Measurements from ENCODE around the gene GAS2L1.
A peak's percentile ranks its signal among the peaks of the same experiment; 100 is the strongest.

GAS2L1 gene

GRCh38 chr22:29306175-29306834 is at the start of gene GAS2L1:
TSS of gene GAS2L1 (plus strand) at chr22:29306650. CDS start at chr22:29308106, 1,456 bp downstream.
- H3K27me3 ChIP-seq (ENCODE audit: control insufficient read depth in 5 of 5, insufficient read depth in 4 of 5, low read length in 5 of 5): peaks cover 0 to 3% (median 0%) of the 10 kb centered on the region in 5 donors
- H3K36me3 ChIP-seq (ENCODE audit: control insufficient read depth in 5 of 5, insufficient read depth in 5 of 5, low read length in 5 of 5): peaks cover 0 to 4% (median under 1%) of the 10 kb centered on the region in 5 donors
- peaks cover 16 to 66% (median 60%) of the 10 kb centered on the region in 5 donors for H3K4me1 ChIP-seq (ENCODE audit: control insufficient read depth in 5 of 5, insufficient read depth in 5 of 5, low read length in 5 of 5)
- peak within 1 kb of the TSS; percentile 67 for H3K27ac ChIP-seq (ENCODE audit: low read depth, low read length)
- no peaks in the 10 kb centered on the region for H3K9me3 ChIP-seq (ENCODE audit: control insufficient read depth in 5 of 5, low read length in 5 of 5)
- peak within 1 kb of the TSS; percentile 84 to 89 (median 86) for H3K4me3 ChIP-seq (ENCODE audit: low read depth in 1 of 5, low read length in 5 of 5)
- H3K9ac ChIP-seq (ENCODE audit: low read length in 5 of 5): peak within 1 kb of the TSS in 4 of 5 donors; percentile 66 to 85 (median 76)

DNA sequence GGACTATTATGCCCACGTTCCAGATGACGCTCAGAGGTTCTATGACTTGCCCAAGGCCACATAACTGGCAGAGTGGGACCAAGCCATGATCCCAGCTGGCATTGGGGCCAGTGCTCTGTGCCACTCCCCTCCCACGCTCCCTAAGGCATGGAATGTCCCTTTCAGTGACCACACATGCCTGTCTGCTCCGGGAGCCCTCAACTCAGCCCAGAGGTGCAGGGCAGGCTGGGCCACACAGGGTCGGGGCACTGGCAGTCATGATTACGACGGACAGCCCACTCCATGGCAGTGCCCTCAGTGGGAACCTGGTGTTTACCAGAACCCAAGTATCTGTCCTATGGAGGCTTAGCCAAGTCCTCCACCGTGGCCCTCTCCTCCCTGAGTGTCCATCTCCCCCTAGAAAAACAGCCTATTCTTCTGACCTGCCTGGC is 48.7 kb upstream of the GAS2L1 start:
- Histone ChIP-seq H3K9ac (ENCODE audit: low read length in 5 of 5) (no peak overlapping the region), H3K27me3 (ENCODE audit: control insufficient read depth in 5 of 5, insufficient read depth in 4 of 5, low read length in 5 of 5) (no peaks in the 10 kb centered on the region), H3K9me3 (ENCODE audit: control insufficient read depth in 5 of 5, low read length in 5 of 5) (no peaks in the 10 kb centered on the region), H3K4me1 (ENCODE audit: control insufficient read depth in 5 of 5, insufficient read depth in 5 of 5, low read length in 5 of 5) (no peaks in the 10 kb centered on the region), H3K27ac (ENCODE audit: low read depth, low read length) (no peak overlapping the region), H3K36me3 (ENCODE audit: control insufficient read depth in 5 of 5, insufficient read depth in 5 of 5, low read length in 5 of 5) (peaks cover 0 to 17% (median 12%) of the 10 kb centered on the region in 5 donors), H3K4me3 (ENCODE audit: low read depth in 1 of 5, low read length in 5 of 5) (no peak overlapping the region)

GRCh38 chr22:29258407-29259252 is 47.8 kb upstream of the GAS2L1 start:
- H3K36me3 ChIP-seq (ENCODE audit: control insufficient read depth in 5 of 5, insufficient read depth in 5 of 5, low read length in 5 of 5): peaks cover 0 to 20% (median 14%) of the 10 kb centered on the region in 5 donors
- no peaks in the 10 kb centered on the region for H3K9me3 ChIP-seq (ENCODE audit: control insufficient read depth in 5 of 5, low read length in 5 of 5)
- H3K27ac ChIP-seq (ENCODE audit: low read depth, low read length): no peak overlapping the region
- no peaks in the 10 kb centered on the region for H3K4me1 ChIP-seq (ENCODE audit: control insufficient read depth in 5 of 5, insufficient read depth in 5 of 5, low read length in 5 of 5)
- H3K27me3 ChIP-seq (ENCODE audit: control insufficient read depth in 5 of 5, insufficient read depth in 4 of 5, low read length in 5 of 5): no peaks in the 10 kb centered on the region
- no peak overlapping the region for H3K9ac ChIP-seq (ENCODE audit: low read length in 5 of 5)
- no peak overlapping the region for H3K4me3 ChIP-seq (ENCODE audit: low read depth in 1 of 5, low read length in 5 of 5)

- H3K36me3 ChIP-seq (ENCODE audit: control insufficient read depth in 5 of 5, insufficient read depth in 5 of 5, low read length in 5 of 5): peaks cover 0 to 27% (median 21%) of the 10 kb centered on the region in 5 donors
- H3K27me3 ChIP-seq (ENCODE audit: control insufficient read depth in 5 of 5, insufficient read depth in 4 of 5, low read length in 5 of 5): no peaks in the 10 kb centered on the region
- H3K9ac ChIP-seq (ENCODE audit: low read length in 5 of 5): no peak overlapping the region
- no peak overlapping the region for H3K27ac ChIP-seq (ENCODE audit: low read depth, low read length)
- no peak overlapping the region for H3K4me3 ChIP-seq (ENCODE audit: low read depth in 1 of 5, low read length in 5 of 5)
- no peaks in the 10 kb centered on the region for H3K4me1 ChIP-seq (ENCODE audit: control insufficient read depth in 5 of 5, insufficient read depth in 5 of 5, low read length in 5 of 5)
- H3K9me3 ChIP-seq (ENCODE audit: control insufficient read depth in 5 of 5, low read length in 5 of 5): no peaks in the 10 kb centered on the region
Measured at GRCh38 chr22:29259253-29259899, 47.1 kb upstream of the GAS2L1 start.

DNA sequence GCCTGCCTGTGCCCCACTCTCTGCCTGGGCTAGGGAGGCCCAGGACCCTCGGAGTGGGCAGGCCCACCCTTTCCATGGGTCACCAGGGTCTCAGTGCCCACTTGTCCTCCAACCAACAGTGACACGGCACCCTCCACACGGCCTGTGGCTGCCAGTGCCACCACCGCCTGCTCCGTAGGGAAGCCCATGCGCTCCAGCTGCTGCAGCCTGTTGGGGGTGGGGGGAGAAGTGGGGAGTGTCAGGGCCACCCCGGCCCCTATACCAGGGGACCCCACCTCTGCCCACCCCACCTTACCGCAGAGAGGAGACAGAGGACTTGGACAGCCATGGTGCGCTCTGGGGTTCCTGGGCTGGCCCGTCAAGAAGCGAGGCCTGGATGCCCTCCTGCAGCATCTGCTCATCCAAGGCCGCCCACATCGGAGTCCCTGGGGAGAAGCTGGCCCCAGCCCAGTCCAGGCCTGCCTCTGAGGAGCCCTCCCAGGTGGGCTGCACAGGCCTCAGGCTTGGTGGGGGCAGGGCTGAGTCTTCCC is 46.4 kb upstream of the GAS2L1 start:
- Histone ChIP-seq H3K27ac (ENCODE audit: low read depth, low read length) (no peak overlapping the region), H3K4me1 (ENCODE audit: control insufficient read depth in 5 of 5, insufficient read depth in 5 of 5, low read length in 5 of 5) (no peaks in the 10 kb centered on the region), H3K27me3 (ENCODE audit: control insufficient read depth in 5 of 5, insufficient read depth in 4 of 5, low read length in 5 of 5) (no peaks in the 10 kb centered on the region), H3K9ac (ENCODE audit: low read length in 5 of 5) (no peak overlapping the region), H3K9me3 (ENCODE audit: control insufficient read depth in 5 of 5, low read length in 5 of 5) (no peaks in the 10 kb centered on the region), H3K36me3 (ENCODE audit: control insufficient read depth in 5 of 5, insufficient read depth in 5 of 5, low read length in 5 of 5) (peaks cover 0 to 32% (median 23%) of the 10 kb centered on the region in 5 donors), H3K4me3 (ENCODE audit: low read depth in 1 of 5, low read length in 5 of 5) (no peak overlapping the region)

- no peak overlapping the region for H3K27ac ChIP-seq (ENCODE audit: low read depth, low read length)
Measured at GRCh38 chr22:29260601-29261315, 45.7 kb upstream of the GAS2L1 start.

DNA sequence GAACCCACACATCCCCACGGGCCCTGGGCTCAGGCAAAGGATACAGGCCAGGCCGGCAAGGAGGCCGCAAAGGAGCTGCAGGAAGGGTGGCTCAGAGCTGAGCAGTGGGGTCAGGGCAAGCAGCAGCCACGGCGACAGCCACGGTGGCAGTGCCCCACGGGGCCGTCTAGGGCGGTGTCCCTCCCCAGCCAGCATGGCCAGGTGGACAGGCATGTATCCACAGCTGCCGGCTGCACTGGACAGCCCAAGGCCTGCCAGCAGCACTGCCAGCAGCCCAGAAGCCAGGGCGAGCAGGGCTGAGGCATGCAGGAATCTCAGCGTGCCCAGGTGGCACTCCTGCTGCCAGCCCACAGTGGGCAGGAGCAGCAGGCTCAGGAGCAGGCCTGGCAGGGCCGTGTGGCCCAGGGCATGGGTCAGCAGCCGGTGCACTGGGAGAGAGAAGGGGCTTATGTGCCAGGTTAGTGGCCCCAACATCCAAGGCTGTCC is 42.6 kb upstream of the GAS2L1 start:
- Histone ChIP-seq H3K9ac (ENCODE audit: low read length in 5 of 5) (no peak overlapping the region), H3K9me3 (ENCODE audit: control insufficient read depth in 5 of 5, low read length in 5 of 5) (no peaks in the 10 kb centered on the region), H3K4me3 (ENCODE audit: low read depth in 1 of 5, low read length in 5 of 5) (no peak overlapping the region), H3K4me1 (ENCODE audit: control insufficient read depth in 5 of 5, insufficient read depth in 5 of 5, low read length in 5 of 5) (peaks cover 5 to 21% (median 17%) of the 10 kb centered on the region in 5 donors), H3K36me3 (ENCODE audit: control insufficient read depth in 5 of 5, insufficient read depth in 5 of 5, low read length in 5 of 5) (peaks cover 0 to 41% (median 30%) of the 10 kb centered on the region in 5 donors), H3K27me3 (ENCODE audit: control insufficient read depth in 5 of 5, insufficient read depth in 4 of 5, low read length in 5 of 5) (no peaks in the 10 kb centered on the region), H3K27ac (ENCODE audit: low read depth, low read length) (no peak overlapping the region)

More at GRCh38 chr22:29260601-29261315, 45.7 kb upstream of the GAS2L1 start:
- Histone ChIP-seq H3K9ac (ENCODE audit: low read length in 5 of 5) (no peak overlapping the region), H3K4me3 (ENCODE audit: low read depth in 1 of 5, low read length in 5 of 5) (no peak overlapping the region), H3K27me3 (ENCODE audit: control insufficient read depth in 5 of 5, insufficient read depth in 4 of 5, low read length in 5 of 5) (no peaks in the 10 kb centered on the region), H3K9me3 (ENCODE audit: control insufficient read depth in 5 of 5, low read length in 5 of 5) (no peaks in the 10 kb centered on the region), H3K4me1 (ENCODE audit: control insufficient read depth in 5 of 5, insufficient read depth in 5 of 5, low read length in 5 of 5) (peaks cover 0 to 2% (median 0%) of the 10 kb centered on the region in 5 donors), H3K36me3 (ENCODE audit: control insufficient read depth in 5 of 5, insufficient read depth in 5 of 5, low read length in 5 of 5) (peaks cover 0 to 38% (median 29%) of the 10 kb centered on the region in 5 donors)

- H3K4me1 ChIP-seq (ENCODE audit: control insufficient read depth in 5 of 5, insufficient read depth in 5 of 5, low read length in 5 of 5): peaks cover 13 to 36% (median 31%) of the 10 kb centered on the region in 5 donors
- H3K9me3 ChIP-seq (ENCODE audit: control insufficient read depth in 5 of 5, low read length in 5 of 5): no peaks in the 10 kb centered on the region
- peaks cover 0 to 28% (median 19%) of the 10 kb centered on the region in 5 donors for H3K36me3 ChIP-seq (ENCODE audit: control insufficient read depth in 5 of 5, insufficient read depth in 5 of 5, low read length in 5 of 5)
- no peak overlapping the region for H3K4me3 ChIP-seq (ENCODE audit: low read depth in 1 of 5, low read length in 5 of 5)
- H3K9ac ChIP-seq (ENCODE audit: low read length in 5 of 5): peak overlapping the region in 1 of 5 donors; percentile 34
- H3K27ac ChIP-seq (ENCODE audit: low read depth, low read length): no peak overlapping the region
- no peaks in the 10 kb centered on the region for H3K27me3 ChIP-seq (ENCODE audit: control insufficient read depth in 5 of 5, insufficient read depth in 4 of 5, low read length in 5 of 5)
Measured at GRCh38 chr22:29265305-29265704, 41.1 kb upstream of the GAS2L1 start.

- Histone ChIP-seq H3K4me1 (ENCODE audit: control insufficient read depth in 5 of 5, insufficient read depth in 5 of 5, low read length in 5 of 5) (peaks cover 15 to 42% (median 38%) of the 10 kb centered on the region in 5 donors), H3K9ac (ENCODE audit: low read length in 5 of 5) (peak overlapping the region in 2 of 5 donors; percentile 29 to 34), H3K27me3 (ENCODE audit: control insufficient read depth in 5 of 5, insufficient read depth in 4 of 5, low read length in 5 of 5) (no peaks in the 10 kb centered on the region), H3K4me3 (ENCODE audit: low read depth in 1 of 5, low read length in 5 of 5) (no peak overlapping the region), H3K36me3 (ENCODE audit: control insufficient read depth in 5 of 5, insufficient read depth in 5 of 5, low read length in 5 of 5) (peaks cover 0 to 23% (median 17%) of the 10 kb centered on the region in 5 donors), H3K9me3 (ENCODE audit: control insufficient read depth in 5 of 5, low read length in 5 of 5) (no peaks in the 10 kb centered on the region), H3K27ac (ENCODE audit: low read depth, low read length) (peak overlapping the region; percentile 99)
Measured at GRCh38 chr22:29265929-29266328, 40.5 kb upstream of the GAS2L1 start.
